ENCODE measurements around the gene NTSR1. TPM values are rescaled to one million over a fixed set of nuclear protein-coding genes. Genes with fewer than 3 reads are reported as not detected.

The NTSR1 gene
- total RNA-seq, 4 donors from 2014 or later = 0.67 TPM; not detected in 3

- intact Hi-C loops (cut with DNase I) = no loop called here
- Histone ChIP-seq H3K4me1 (no peaks in the 10 kb centered on the region), H3K27me3 (no peaks in the 10 kb centered on the region), H3K27ac (no peak overlapping the region), H3K36me3 (no peaks in the 10 kb centered on the region), H3K9me3 (no peaks in the 10 kb centered on the region), H3K4me3 (replicated peaks in 1 of 3) (no peak overlapping the region)
- TF ChIP-seq CTCF (IDR thresholded peaks at IDR 0.05) = no peak
- TF ChIP-seq POLR2A (IDR thresholded peaks at IDR 0.05) = no peak
- 87 to 92% methylated on average over 16 to 17 of the region's 17 CpGs for WGBS, 2 donors
- DNase-seq = no peak
Observed at GRCh38 chr20:62690261-62690820, 18.3 kb upstream of the NTSR1 start.

- Histone ChIP-seq H3K4me1 (no peaks in the 10 kb centered on the region), H3K27me3 (no peaks in the 10 kb centered on the region), H3K9me3 (no peaks in the 10 kb centered on the region), H3K36me3 (no peaks in the 10 kb centered on the region), H3K4me3 (replicated peaks in 1 of 3) (no peak overlapping the region), H3K27ac (no peak overlapping the region)
- DNase-seq = no peak
- 69 to 77% methylated on average over 10 to 15 of the region's 15 CpGs for WGBS, 2 donors
- TF ChIP-seq CTCF (IDR thresholded peaks at IDR 0.05) = no peak
- TF ChIP-seq POLR2A (IDR thresholded peaks at IDR 0.05) = no peak
- intact Hi-C loops (cut with DNase I) = no loop called here
Observed at GRCh38 chr20:62691487-62691886, 17.1 kb upstream of the NTSR1 start.

- Histone ChIP-seq H3K27ac (no peak overlapping the region), H3K4me1 (no peaks in the 10 kb centered on the region), H3K27me3 (no peaks in the 10 kb centered on the region), H3K36me3 (no peaks in the 10 kb centered on the region), H3K4me3 (replicated peaks in 1 of 3) (no peak overlapping the region), H3K9me3 (no peaks in the 10 kb centered on the region)
- 29 to 48% methylated on average over 4 to 6 of the region's 8 CpGs for WGBS, 2 donors
- intact Hi-C loops (cut with DNase I) = no loop called here
- peak; percentile 49 to 57 for DNase-seq
- no peak for TF ChIP-seq POLR2A (IDR thresholded peaks at IDR 0.05)
- TF ChIP-seq CTCF (IDR thresholded peaks at IDR 0.05) = no peak
Observed at GRCh38 chr20:62692176-62692575, 16.5 kb upstream of the NTSR1 start.

GRCh38 chr20:62692801-62693523, 15.7 kb upstream of the NTSR1 start:
- H3K27me3 ChIP-seq = no peaks in the 10 kb centered on the region
- no peak for DNase-seq
- 80 to 83% methylated on average over 19 to 21 of the region's 22 CpGs for WGBS, 2 donors
- H3K27ac ChIP-seq = no peak overlapping the region
- no peaks in the 10 kb centered on the region for H3K36me3 ChIP-seq
- TF ChIP-seq POLR2A (IDR thresholded peaks at IDR 0.05) (no peak), CTCF (IDR thresholded peaks at IDR 0.05) (no peak)
- intact Hi-C loops (cut with DNase I) = no loop called here
- no peaks in the 10 kb centered on the region for H3K4me1 ChIP-seq
- no peaks in the 10 kb centered on the region for H3K9me3 ChIP-seq
- H3K4me3 ChIP-seq (replicated peaks in 1 of 3) = no peak overlapping the region

GRCh38 chr20:62693524-62693922, 15.1 kb upstream of the NTSR1 start:
- WGBS, 2 donors = 79 to 85% methylated on average over 6 to 10 of the region's 10 CpGs
- Histone ChIP-seq H3K27ac (no peak overlapping the region), H3K27me3 (no peaks in the 10 kb centered on the region), H3K4me3 (replicated peaks in 1 of 3) (no peak overlapping the region), H3K9me3 (no peaks in the 10 kb centered on the region), H3K4me1 (no peaks in the 10 kb centered on the region), H3K36me3 (no peaks in the 10 kb centered on the region)
- no peak for DNase-seq
- intact Hi-C loops (cut with DNase I) = no loop called here
- no peak for TF ChIP-seq POLR2A (IDR thresholded peaks at IDR 0.05)
- no peak for TF ChIP-seq CTCF (IDR thresholded peaks at IDR 0.05)
